Measurements from ENCODE around the gene GFRA4.

The GFRA4 gene

GRCh38 chr20:3663031-3663701, at the start of gene GFRA4:
Gene GFRA4 (minus strand): TSS chr20:3663399. CDS start chr20:3663399, 0 bp downstream.
- no peak for ATAC-seq
- TF ChIP-seq ZFP30 (CRISPR knock-in tag; IDR thresholded peaks at IDR 0.05) = no peak
- TF ChIP-seq, protein P1, sequence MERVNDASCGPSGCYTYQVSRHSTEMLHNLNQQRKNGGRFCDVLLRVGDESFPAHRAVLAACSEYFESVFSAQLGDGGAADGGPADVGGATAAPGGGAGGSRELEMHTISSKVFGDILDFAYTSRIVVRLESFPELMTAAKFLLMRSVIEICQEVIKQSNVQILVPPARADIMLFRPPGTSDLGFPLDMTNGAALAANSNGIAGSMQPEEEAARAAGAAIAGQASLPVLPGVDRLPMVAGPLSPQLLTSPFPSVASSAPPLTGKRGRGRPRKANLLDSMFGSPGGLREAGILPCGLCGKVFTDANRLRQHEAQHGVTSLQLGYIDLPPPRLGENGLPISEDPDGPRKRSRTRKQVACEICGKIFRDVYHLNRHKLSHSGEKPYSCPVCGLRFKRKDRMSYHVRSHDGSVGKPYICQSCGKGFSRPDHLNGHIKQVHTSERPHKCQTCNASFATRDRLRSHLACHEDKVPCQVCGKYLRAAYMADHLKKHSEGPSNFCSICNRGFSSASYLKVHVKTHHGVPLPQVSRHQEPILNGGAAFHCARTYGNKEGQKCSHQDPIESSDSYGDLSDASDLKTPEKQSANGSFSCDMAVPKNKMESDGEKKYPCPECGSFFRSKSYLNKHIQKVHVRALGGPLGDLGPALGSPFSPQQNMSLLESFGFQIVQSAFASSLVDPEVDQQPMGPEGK (CRISPR knock-in tag; IDR thresholded peaks at IDR 0.05; ENCODE audit: borderline replicate concordance) = no peak
- no peak for TF ChIP-seq ZC3H10 (CRISPR knock-in tag; IDR thresholded peaks at IDR 0.05)
- TF ChIP-seq POU6F1 (CRISPR knock-in tag; IDR thresholded peaks at IDR 0.05; ENCODE audit: borderline replicate concordance, low read depth) = no peak
- TF ChIP-seq ZNF8 (CRISPR knock-in tag; IDR thresholded peaks at IDR 0.05) = no peak
- TF ChIP-seq ZNF565 (CRISPR knock-in tag; conservative IDR thresholded peaks at IDR 0.05; ENCODE audit: low read depth) = no peak
- TF ChIP-seq, protein P2, sequence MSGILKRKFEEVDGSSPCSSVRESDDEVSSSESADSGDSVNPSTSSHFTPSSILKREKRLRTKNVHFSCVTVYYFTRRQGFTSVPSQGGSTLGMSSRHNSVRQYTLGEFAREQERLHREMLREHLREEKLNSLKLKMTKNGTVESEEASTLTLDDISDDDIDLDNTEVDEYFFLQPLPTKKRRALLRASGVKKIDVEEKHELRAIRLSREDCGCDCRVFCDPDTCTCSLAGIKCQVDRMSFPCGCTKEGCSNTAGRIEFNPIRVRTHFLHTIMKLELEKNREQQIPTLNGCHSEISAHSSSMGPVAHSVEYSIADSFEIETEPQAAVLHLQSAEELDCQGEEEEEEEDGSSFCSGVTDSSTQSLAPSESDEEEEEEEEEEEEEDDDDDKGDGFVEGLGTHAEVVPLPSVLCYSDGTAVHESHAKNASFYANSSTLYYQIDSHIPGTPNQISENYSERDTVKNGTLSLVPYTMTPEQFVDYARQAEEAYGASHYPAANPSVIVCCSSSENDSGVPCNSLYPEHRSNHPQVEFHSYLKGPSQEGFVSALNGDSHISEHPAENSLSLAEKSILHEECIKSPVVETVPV (CRISPR knock-in tag; IDR thresholded peaks at IDR 0.05) = no peak
- no peak for TF ChIP-seq TOX (CRISPR knock-in tag; IDR thresholded peaks at IDR 0.05; ENCODE audit: borderline replicate concordance)
- TF ChIP-seq, protein P3, sequence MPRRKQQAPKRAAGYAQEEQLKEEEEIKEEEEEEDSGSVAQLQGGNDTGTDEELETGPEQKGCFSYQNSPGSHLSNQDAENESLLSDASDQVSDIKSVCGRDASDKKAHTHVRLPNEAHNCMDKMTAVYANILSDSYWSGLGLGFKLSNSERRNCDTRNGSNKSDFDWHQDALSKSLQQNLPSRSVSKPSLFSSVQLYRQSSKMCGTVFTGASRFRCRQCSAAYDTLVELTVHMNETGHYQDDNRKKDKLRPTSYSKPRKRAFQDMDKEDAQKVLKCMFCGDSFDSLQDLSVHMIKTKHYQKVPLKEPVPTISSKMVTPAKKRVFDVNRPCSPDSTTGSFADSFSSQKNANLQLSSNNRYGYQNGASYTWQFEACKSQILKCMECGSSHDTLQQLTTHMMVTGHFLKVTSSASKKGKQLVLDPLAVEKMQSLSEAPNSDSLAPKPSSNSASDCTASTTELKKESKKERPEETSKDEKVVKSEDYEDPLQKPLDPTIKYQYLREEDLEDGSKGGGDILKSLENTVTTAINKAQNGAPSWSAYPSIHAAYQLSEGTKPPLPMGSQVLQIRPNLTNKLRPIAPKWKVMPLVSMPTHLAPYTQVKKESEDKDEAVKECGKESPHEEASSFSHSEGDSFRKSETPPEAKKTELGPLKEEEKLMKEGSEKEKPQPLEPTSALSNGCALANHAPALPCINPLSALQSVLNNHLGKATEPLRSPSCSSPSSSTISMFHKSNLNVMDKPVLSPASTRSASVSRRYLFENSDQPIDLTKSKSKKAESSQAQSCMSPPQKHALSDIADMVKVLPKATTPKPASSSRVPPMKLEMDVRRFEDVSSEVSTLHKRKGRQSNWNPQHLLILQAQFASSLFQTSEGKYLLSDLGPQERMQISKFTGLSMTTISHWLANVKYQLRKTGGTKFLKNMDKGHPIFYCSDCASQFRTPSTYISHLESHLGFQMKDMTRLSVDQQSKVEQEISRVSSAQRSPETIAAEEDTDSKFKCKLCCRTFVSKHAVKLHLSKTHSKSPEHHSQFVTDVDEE (CRISPR knock-in tag; IDR thresholded peaks at IDR 0.05) = no peak
- no peak for TF ChIP-seq CREB5 (CRISPR knock-in tag; IDR thresholded peaks at IDR 0.05; ENCODE audit: low read depth)
- TF ChIP-seq TCF4 (CRISPR knock-in tag; IDR thresholded peaks at IDR 0.05; ENCODE audit: borderline replicate concordance) = no peak
- TF ChIP-seq SNAI2 (CRISPR knock-in tag; IDR thresholded peaks at IDR 0.05) = no peak
- TF ChIP-seq OSR1 (CRISPR knock-in tag; IDR thresholded peaks at IDR 0.05) = no peak
- no peak for TF ChIP-seq ARNTL (CRISPR knock-in tag; IDR thresholded peaks at IDR 0.05; ENCODE audit: borderline replicate concordance, low read depth)
- TF ChIP-seq ZNF70 (CRISPR knock-in tag; IDR thresholded peaks at IDR 0.05) = no peak
- TF ChIP-seq RARB (CRISPR knock-in tag; IDR thresholded peaks at IDR 0.05) = no peak
- TF ChIP-seq ZFP3 (CRISPR knock-in tag; IDR thresholded peaks at IDR 0.05) = no peak
- no peak for TF ChIP-seq PPARA (CRISPR knock-in tag; IDR thresholded peaks at IDR 0.05; ENCODE audit: borderline replicate concordance)

DNA sequence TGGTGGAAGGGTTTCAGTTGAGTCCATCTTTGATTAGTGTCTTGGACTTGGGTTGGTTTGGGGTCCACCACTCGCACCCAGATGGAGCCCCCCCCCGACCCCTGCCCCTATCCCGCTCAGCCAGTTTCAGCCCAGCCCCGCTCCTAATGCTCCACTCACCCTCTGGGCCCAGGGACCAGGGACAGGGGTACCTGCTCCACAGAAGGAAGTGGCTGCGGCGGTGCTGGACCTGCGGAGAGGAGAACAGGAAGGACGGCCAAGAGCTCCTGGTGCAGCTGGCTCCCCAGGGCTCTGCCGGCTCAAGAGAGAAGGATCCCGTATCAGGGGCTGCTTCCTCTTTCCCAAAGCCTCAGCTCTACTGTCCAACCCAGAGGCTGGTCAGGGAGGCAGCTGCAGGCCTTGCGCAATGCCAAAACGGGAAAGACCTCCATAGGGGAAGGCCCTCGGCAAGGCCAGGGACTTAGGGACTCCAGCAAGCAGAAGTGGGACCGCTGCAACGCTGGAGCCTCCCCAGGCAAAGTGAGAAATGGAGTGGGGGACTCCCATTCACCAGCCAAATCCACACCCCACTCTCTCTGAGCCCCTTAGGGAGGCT, 49.2 kb upstream of the GFRA4 start, which contains the start of gene SIGLEC1:
Gene SIGLEC1, minus strand, starts transcription at position 322 of the 595 bp plus-strand sequence. CDS start 5,472 bp downstream, outside the sequence.
- no peak for ATAC-seq
- TF ChIP-seq, protein P3 (CRISPR knock-in tag; IDR thresholded peaks at IDR 0.05) = no peak
- TF ChIP-seq ZC3H10 (CRISPR knock-in tag; IDR thresholded peaks at IDR 0.05) = no peak
- no peak for TF ChIP-seq ZFP3 (CRISPR knock-in tag; IDR thresholded peaks at IDR 0.05)
- TF ChIP-seq BACH2 (CRISPR knock-in tag; IDR thresholded peaks at IDR 0.05; ENCODE audit: borderline replicate concordance) = no peak
- TF ChIP-seq, protein P2 (CRISPR knock-in tag; IDR thresholded peaks at IDR 0.05) = no peak
- no peak for TF ChIP-seq ISL1 (CRISPR knock-in tag; IDR thresholded peaks at IDR 0.05)
- TF ChIP-seq OSR1 (CRISPR knock-in tag; IDR thresholded peaks at IDR 0.05) = no peak
